DOHH2 (cell line): ENCODE measurements around the gene ZYG11B.

ENCODE experiments used
- H3F3A ChIP-seq: fragments of 200-600 bp; sonication (generic), shearing (Covaris generic); 2 replicates; pipeline ENCODE4 v1.6.0; 2016; ENCODE audit warnings: antibody characterized with exemption, mild to moderate bottlenecking; ENCODE audit not compliant: control insufficient read depth, insufficient read depth
- H3K27ac ChIP-seq: fragments of 200-600 bp; sonication (generic); 2 replicates; pipeline ENCODE4 v1.5.1; 2014; ENCODE audit warnings: low read depth, mild to moderate bottlenecking, low read length, moderate library complexity
- H3K27me3 ChIP-seq: fragments of 200-600 bp; sonication (generic); 2 replicates; pipeline ENCODE4 v1.6.1; 2014; ENCODE audit warnings: mild to moderate bottlenecking, low read length, mixed read lengths; ENCODE audit not compliant: control insufficient read depth
- H3K36me3 ChIP-seq: fragments of 200-600 bp; sonication (generic); 2 replicates; pipeline ENCODE4 v1.6.1; 2014; ENCODE audit warnings: mild to moderate bottlenecking, low read length, moderate library complexity, mixed read lengths; ENCODE audit not compliant: control insufficient read depth
- H3K4me1 ChIP-seq: fragments of 200-600 bp; sonication (generic); 2 replicates; pipeline ENCODE4 v1.6.1; 2014; ENCODE audit warnings: mild to moderate bottlenecking, low read length, mixed read lengths; ENCODE audit not compliant: control insufficient read depth
- H3K4me2 ChIP-seq: fragments of 200-600 bp; sonication (generic); 2 replicates; pipeline ENCODE4 v1.6.0; 2014; ENCODE audit warnings: mild to moderate bottlenecking, low read length, moderate library complexity
- H3K4me3 ChIP-seq: fragments of 200-600 bp; sonication (generic); 2 replicates; pipeline ENCODE4 v1.5.1; 2014; ENCODE audit warnings: mild to moderate bottlenecking, low read length, mixed read lengths
- H3K79me2 ChIP-seq: fragments of 200-600 bp; sonication (generic); 2 replicates; pipeline ENCODE4 v1.6.1; 2014; ENCODE audit warnings: mild to moderate bottlenecking, low read length, mixed read lengths; ENCODE audit not compliant: control insufficient read depth
- H3K9me2 ChIP-seq: fragments of 200-600 bp; sonication (generic); replicated peaks from 2 replicates; pipeline ENCODE4 v1.6.1; 2014; ENCODE audit warnings: mild to moderate bottlenecking, low read length, mixed read lengths; ENCODE audit not compliant: control insufficient read depth
- H3K9me3 ChIP-seq: fragments of 200-600 bp; sonication (generic); 2 replicates; pipeline ENCODE4 v1.6.1; 2014; ENCODE audit warnings: antibody characterized with exemption, low read length, mixed read lengths; ENCODE audit not compliant: control insufficient read depth, insufficient read depth
- H4K20me1 ChIP-seq: fragments of 200-600 bp; sonication (generic); 2 replicates; pipeline ENCODE4 v1.6.0; 2014; ENCODE audit warnings: low read depth, mild to moderate bottlenecking, antibody characterized with exemption, low read length, moderate library complexity; ENCODE audit not compliant: control insufficient read depth, insufficient read depth
- CTCF ChIP-seq: fragments of 200-600 bp; sonication (generic); IDR thresholded peaks from one replicate; pipeline ENCODE4 v1.5.1; 2014; ENCODE audit warnings: antibody characterized with exemption, mild to moderate bottlenecking, low read depth, low read length; ENCODE audit not compliant: poor library complexity, severe bottlenecking
- EZH2phosphoT487 ChIP-seq: fragments of 200-600 bp; sonication (generic); IDR thresholded peaks from 2 replicates; pipeline ENCODE4 v1.6.1; 2017; ENCODE audit warnings: borderline replicate concordance, mild to moderate bottlenecking, antibody characterized with exemption, low read length, moderate library complexity, mixed read lengths

Gene ZYG11B

DNA sequence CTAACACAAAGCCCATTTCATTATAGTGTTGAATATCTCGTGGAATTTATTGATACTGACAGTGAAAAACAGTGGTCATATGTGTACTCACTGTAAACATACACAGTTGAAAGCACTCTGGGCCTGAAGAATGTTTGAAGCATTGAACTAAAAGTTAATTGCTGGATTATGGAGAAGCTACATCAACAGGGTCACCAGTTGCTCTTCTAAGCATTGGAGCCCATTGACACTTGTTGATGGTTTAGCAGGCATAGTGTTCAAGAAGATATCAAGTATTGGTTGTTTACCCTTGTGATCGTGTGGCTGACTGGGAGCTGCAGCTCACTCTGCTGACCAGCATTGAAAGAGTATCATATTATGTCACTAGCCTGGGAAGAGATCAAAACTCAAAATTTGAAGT is 126.6 kb downstream of the ZYG11B start:
- no peak overlapping the region for H3K4me3 ChIP-seq
- H3K4me1 ChIP-seq: no peaks in the 10 kb centered on the region
- no peak overlapping the region for H3K4me2 ChIP-seq
- H3K79me2 ChIP-seq: no peaks in the 10 kb centered on the region
- H3F3A ChIP-seq: no peaks in the 10 kb centered on the region
- H3K27me3 ChIP-seq: 0 out of 2 replicates have a peak, but pooled peaks cover 10% of the 10 kb centered on the region
- H3K27ac ChIP-seq: no peak overlapping the region
- H3K9me3 ChIP-seq: no peaks in the 10 kb centered on the region
- no peaks in the 10 kb centered on the region for H3K9me2 ChIP-seq
- no peaks in the 10 kb centered on the region for H4K20me1 ChIP-seq
- no peaks in the 10 kb centered on the region for H3K36me3 ChIP-seq
- TF ChIP-seq EZH2phosphoT487: no peak

GRCh38 chr1:52855584-52855983 is 129.3 kb downstream of the ZYG11B start:
- H3K27me3 ChIP-seq: 0 out of 2 replicates have a peak, but pooled peaks cover 10% of the 10 kb centered on the region
- no peak overlapping the region for H3K27ac ChIP-seq
- H3K9me3 ChIP-seq: no peaks in the 10 kb centered on the region
- no peaks in the 10 kb centered on the region for H3K36me3 ChIP-seq
- TF ChIP-seq EZH2phosphoT487: no peak
- TF ChIP-seq CTCF: no peak
- no peak overlapping the region for H3K4me3 ChIP-seq
- no peaks in the 10 kb centered on the region for H3K79me2 ChIP-seq
- no peaks in the 10 kb centered on the region for H3F3A ChIP-seq
- no peaks in the 10 kb centered on the region for H3K9me2 ChIP-seq
- H3K4me1 ChIP-seq: no peaks in the 10 kb centered on the region
- no peaks in the 10 kb centered on the region for H4K20me1 ChIP-seq
- no peak overlapping the region for H3K4me2 ChIP-seq

GRCh38 chr1:52856026-52856425 is 129.8 kb downstream of the ZYG11B start:
- no peaks in the 10 kb centered on the region for H3K4me1 ChIP-seq
- no peaks in the 10 kb centered on the region for H3K36me3 ChIP-seq
- no peaks in the 10 kb centered on the region for H3K9me2 ChIP-seq
- H3F3A ChIP-seq: no peaks in the 10 kb centered on the region
- 0 out of 2 replicates have a peak, but pooled peaks cover 10% of the 10 kb centered on the region for H3K27me3 ChIP-seq
- H3K27ac ChIP-seq: no peak overlapping the region
- no peaks in the 10 kb centered on the region for H3K9me3 ChIP-seq
- no peak overlapping the region for H3K4me3 ChIP-seq
- no peak for TF ChIP-seq EZH2phosphoT487
- no peaks in the 10 kb centered on the region for H4K20me1 ChIP-seq
- no peaks in the 10 kb centered on the region for H3K79me2 ChIP-seq
- H3K4me2 ChIP-seq: no peak overlapping the region

DNA sequence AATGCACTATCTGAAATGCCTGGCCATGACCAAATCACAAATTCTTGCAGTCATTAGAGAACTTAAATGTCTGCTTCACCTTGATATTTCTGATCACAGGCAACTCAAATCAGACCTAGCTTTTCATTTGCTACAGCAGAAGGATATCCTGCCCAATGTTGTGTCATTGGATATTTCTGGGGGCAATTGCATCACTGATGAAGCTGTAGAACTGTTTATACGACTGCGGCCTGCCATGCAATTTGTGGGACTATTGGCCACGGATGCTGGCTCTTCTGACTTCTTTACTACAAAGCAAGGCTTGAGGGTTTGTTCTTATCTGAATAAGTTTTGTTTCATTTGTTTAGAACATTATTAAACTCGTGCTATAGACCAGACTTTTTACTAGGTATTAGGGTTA is 131.2 kb downstream of the ZYG11B start:
- H4K20me1 ChIP-seq: no peaks in the 10 kb centered on the region
- TF ChIP-seq EZH2phosphoT487 (no peak), CTCF (no peak)
- H3K9me2 ChIP-seq: no peaks in the 10 kb centered on the region
- H3K27ac ChIP-seq: no peak overlapping the region
- H3K79me2 ChIP-seq: no peaks in the 10 kb centered on the region
- no peaks in the 10 kb centered on the region for H3F3A ChIP-seq
- H3K9me3 ChIP-seq: no peaks in the 10 kb centered on the region
- no peaks in the 10 kb centered on the region for H3K36me3 ChIP-seq
- no peak overlapping the region for H3K4me3 ChIP-seq
- no peaks in the 10 kb centered on the region for H3K4me1 ChIP-seq
- H3K4me2 ChIP-seq: no peak overlapping the region
- H3K27me3 ChIP-seq: 0 out of 2 replicates have a peak, but pooled peaks cover 10% of the 10 kb centered on the region
